Skeletal muscle cell (primary cell): ENCODE data around the gene PTPRK.

Source experiments
- DNase-seq: peaks from one replicate; pipeline ENCODE4 v3.0.0-alpha.2; 2010; ENCODE audit warnings: low read depth
- H3K4me3 ChIP-seq: 2 replicates; pipeline ENCODE4 v1.5.1; 2011; ENCODE audit warnings: low read depth, mild to moderate bottlenecking, control low read depth, low read length, moderate library complexity

The PTPRK gene

DNA sequence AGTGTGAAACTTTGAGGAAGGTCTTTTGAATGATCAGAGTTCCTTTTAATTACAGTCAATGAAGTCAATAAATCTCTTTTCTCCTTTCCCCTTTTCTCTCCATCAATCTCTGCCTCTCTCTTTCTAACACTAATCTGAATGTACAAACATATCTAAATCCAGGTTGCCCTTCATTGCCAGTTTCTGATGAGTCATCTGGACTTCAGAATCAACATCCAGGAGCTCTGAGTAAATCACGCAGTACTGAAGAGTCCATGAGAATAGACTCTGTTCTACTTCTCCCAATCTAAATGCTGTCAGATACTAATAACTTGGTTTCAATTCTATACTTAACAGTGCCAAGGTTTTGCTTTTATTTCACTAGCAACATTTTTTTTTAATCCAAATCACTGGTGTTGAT lies 380.9 kb downstream of the PTPRK start:
- no peak for DNase-seq
- H3K4me3 ChIP-seq: no peak overlapping the region

DNA sequence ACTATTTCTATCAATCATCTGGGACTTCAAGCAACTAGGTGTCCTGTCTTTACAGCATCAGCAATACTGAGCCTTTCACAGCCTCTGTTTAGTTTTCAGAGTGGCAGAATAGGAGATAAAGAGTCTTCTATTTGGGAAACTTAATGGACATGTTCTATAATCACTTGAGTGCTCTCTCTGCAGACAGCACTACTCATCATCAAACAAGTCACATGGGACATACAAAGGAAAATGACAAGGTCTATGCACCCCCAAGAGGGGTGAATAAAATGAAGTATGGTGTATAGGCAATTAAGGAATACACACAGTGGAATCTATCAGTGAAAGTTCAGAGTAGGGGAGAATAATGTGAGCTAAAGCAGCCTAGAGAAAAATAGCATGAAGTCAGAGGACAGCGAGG lies 381.7 kb downstream of the PTPRK start:
- no peak for DNase-seq

GRCh38 chr6:128135325-128135724 lies 385.1 kb downstream of the PTPRK start:
- DNase-seq: no peak
- H3K4me3 ChIP-seq: no peak overlapping the region

More for the DNA sequence above, 381.7 kb downstream of the PTPRK start:
- H3K4me3 ChIP-seq: no peak overlapping the region

GRCh38 chr6:128131566-128131965 lies 388.8 kb downstream of the PTPRK start:
- H3K4me3 ChIP-seq: no peak overlapping the region
- no peak for DNase-seq

- no peak for DNase-seq
- H3K4me3 ChIP-seq: no peak overlapping the region
Observed at GRCh38 chr6:128131036-128131435, 389.4 kb downstream of the PTPRK start.

DNA sequence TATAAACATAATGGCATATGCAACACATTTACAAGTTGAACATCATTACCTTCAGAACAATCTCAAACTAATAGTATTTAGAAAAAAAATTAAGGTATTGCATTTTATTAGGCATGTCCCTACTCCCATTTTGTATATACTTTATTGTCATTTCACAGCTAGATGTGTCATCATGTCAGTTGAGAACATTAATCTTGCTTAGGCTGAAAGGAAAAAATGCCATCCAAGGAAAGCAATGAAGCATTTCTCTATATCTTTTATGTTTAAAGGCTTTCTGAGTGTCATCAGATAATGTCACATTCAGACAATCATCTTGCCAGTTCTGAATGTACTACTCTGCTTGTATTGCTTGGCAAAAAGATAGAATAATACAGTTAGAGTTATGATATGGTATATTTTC lies 390.7 kb downstream of the PTPRK start:
- no peak for DNase-seq
- no peak overlapping the region for H3K4me3 ChIP-seq

DNA sequence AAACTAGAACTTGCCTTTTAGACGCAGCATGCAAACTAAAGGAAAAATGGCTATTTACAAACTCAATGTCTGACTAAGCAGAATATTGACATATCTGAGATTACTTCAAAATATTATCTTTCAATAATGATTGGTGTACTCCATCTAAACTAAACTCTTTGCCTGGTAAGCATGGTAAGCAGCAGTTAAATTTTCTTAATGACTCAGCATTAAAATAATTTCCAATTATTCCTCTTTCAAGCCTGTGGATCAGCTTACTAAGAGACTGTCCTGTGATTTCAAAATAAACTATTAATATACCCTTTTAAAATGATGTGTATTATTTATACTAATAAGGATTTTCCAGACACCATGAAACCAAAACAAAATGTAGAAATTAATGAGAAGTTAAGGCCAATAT lies 392.7 kb downstream of the PTPRK start:
- H3K4me3 ChIP-seq: no peak overlapping the region
- no peak for DNase-seq

DNA sequence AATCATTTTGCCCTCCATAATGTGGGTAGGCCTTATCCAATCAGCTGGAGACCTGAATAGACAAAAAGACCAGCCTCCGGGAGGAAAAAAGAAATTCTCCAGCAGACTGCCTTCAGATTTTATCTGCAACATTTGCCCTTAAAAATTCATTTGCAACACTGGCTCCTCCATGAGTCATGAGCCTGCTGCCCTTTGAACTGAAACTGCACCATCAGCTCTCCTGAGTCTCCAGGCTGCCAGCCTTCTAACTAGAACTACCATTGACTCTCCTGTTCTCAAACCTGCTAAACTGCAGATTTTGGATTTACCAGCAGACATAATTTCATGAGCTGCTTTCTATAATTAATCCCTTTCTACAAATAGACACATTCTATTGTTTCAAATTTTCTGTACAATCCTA lies 395.7 kb downstream of the PTPRK start:
- no peak overlapping the region for H3K4me3 ChIP-seq
- DNase-seq: no peak

DNA sequence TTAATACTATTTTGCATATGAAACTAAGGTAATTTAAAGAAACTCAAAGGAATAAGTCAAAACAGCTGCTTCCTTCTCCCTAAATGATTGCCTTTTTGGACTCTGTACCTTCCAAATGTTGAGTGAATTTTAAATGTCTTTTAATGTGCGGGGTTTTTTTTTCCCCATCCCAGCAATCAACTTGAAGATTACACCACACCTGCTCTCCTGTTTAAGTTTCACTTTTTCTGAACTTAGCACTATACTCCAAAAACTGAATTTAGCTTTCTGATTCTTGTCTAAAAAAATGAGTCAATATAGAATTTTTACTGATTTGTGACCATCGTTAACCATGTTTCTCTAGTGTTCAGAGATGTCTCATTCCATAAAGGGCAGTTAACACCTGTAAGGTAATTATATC lies 398.8 kb downstream of the PTPRK start:
- no peak for DNase-seq
- no peak overlapping the region for H3K4me3 ChIP-seq

- DNase-seq: no peak
- H3K4me3 ChIP-seq: no peak overlapping the region
Observed at GRCh38 chr6:128121190-128121589, 399.2 kb downstream of the PTPRK start.

DNA sequence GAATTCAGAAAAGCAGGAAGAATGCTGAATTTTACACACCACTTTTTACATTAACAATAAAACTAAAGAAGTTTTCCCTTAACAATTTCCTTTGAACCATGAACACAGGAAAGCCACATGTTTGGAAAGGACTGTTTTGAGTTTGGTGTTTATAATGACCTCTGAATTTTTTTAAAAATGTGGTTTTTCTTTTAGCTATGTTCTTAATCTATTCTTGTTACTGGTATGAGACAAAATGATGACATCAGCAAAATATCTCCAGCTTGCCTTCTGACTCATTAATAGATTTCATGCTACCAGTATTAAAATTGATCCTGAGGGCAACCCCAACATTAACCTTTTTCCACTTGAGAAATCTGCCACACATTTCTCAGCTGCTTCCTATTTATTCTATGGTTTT lies 402.0 kb downstream of the PTPRK start:
- peak; percentile 60 for DNase-seq
- H3K4me3 ChIP-seq: no peak overlapping the region

- H3K4me3 ChIP-seq: no peak overlapping the region
- no peak for DNase-seq
Observed at GRCh38 chr6:128117916-128118315, 402.5 kb downstream of the PTPRK start.

- no peak for DNase-seq
Observed at GRCh38 chr6:128114164-128114563, 406.2 kb downstream of the PTPRK start.

DNA sequence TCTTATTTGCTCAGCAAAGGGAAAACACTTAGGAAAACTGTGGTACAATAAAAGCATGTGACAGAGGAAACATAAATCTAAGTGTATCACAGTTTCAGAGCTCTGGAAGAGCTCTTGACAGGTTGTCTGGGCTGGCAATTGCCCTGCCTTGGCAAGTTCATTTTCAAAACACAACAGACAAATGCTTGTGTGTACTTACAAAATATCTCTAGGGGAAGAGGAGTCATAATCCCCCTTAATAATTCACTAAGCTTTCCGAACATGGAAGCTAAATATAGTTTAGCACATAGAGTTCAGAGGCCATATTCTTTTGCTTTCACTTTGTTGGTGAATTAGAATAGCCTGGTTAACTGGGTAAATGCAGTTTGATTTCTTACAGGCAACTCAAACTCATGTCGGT lies 407.9 kb downstream of the PTPRK start:
- peak overlapping the region; percentile 29 for H3K4me3 ChIP-seq
- no peak for DNase-seq

More at GRCh38 chr6:128114164-128114563, 406.2 kb downstream of the PTPRK start:
- H3K4me3 ChIP-seq: no peak overlapping the region

DNA sequence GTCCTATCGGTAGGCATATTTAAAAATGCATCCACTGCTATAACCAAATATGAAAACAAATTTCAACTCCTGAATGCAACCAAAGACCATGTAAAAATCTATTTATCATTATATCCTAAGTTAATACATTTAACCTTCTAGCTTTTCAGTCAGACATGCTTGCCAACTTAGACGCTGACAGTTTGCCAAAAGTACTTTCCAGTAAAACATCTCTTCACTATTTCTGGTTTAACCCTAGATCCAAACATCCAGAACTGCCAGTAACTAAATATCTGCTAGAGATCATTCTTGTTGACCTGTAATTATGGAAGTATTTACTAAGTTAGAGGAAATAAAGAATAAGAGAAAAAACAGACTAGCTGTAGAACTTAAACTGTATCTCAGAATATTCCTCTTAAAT lies 409.3 kb downstream of the PTPRK start:
- no peak for DNase-seq
- H3K4me3 ChIP-seq: no peak overlapping the region

- H3K4me3 ChIP-seq: no peak overlapping the region
- DNase-seq: no peak
Observed at GRCh38 chr6:128107682-128108081, 412.7 kb downstream of the PTPRK start.

- no peak overlapping the region for H3K4me3 ChIP-seq
- no peak for DNase-seq
Observed at GRCh38 chr6:128099571-128100197, 420.7 kb downstream of the PTPRK start.

- no peak overlapping the region for H3K4me3 ChIP-seq
- DNase-seq: no peak
Observed at GRCh38 chr6:128098000-128098581, 422.3 kb downstream of the PTPRK start.

GRCh38 chr6:128097009-128097408 lies 423.4 kb downstream of the PTPRK start:
- H3K4me3 ChIP-seq: no peak overlapping the region
- no peak for DNase-seq

- no peak for DNase-seq
- no peak overlapping the region for H3K4me3 ChIP-seq
Observed at GRCh38 chr6:128095362-128095761, 425.0 kb downstream of the PTPRK start.

DNA sequence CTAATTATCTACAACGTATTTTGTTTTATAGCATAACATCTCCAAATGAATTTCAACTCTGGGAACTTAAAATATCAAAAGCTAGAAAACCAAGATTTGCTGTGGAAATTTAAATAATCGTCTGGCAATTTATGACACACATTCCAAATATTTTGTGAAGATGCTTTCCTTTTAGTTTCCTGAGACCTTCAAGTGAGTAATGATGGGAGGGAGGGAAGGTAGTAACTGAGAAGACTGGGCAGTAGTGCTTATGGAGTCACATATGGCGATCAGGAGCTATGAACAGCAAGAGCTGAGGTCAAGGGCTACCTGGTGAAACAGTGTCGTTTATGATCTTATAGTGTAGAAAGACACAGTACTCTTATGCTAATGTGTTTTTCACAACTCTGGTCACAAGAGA lies 441.4 kb downstream of the PTPRK start:
- no peak overlapping the region for H3K4me3 ChIP-seq
- no peak for DNase-seq

DNA sequence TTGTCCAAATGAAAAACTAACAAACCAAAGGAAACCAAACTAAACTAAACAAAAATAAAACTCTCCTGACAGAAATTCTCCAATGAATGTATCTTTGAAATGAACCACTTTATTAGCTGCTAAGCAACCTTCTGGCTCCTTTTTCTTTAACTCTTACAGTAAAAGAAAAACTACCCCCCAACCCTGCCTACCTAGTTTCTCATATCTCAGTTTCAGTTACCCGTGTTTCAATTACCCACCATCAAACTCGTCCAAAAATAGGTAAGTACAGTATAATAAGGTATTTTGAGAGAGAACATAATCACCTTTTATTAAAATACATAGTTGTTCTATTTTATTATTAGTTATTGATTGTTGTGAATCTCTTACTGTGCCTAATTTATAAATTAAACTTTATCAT lies 442.1 kb downstream of the PTPRK start:
- no peak overlapping the region for H3K4me3 ChIP-seq
- DNase-seq: no peak
